ENCODE measurements around the gene HTT. TPM values are rescaled to one million over a fixed set of nuclear protein-coding genes. Genes with fewer than 3 reads are reported as not detected.

The HTT gene
- total RNA-seq, 4 donors from 2014 or later, result 49.6 to 155 (median 83.1) TPM

GRCh38 chr4:3286335-3287175, 212.1 kb downstream of the HTT start:
- H3K4me1 ChIP-seq, result peaks cover 5 to 8% of the 10 kb centered on the region in 2 donors
- WGBS, 2 donors, result 74 to 77% methylated on average over 32 of the region's 32 CpGs
- H3K4me3 ChIP-seq (replicated peaks in 1 of 3), result no peak overlapping the region

DNA sequence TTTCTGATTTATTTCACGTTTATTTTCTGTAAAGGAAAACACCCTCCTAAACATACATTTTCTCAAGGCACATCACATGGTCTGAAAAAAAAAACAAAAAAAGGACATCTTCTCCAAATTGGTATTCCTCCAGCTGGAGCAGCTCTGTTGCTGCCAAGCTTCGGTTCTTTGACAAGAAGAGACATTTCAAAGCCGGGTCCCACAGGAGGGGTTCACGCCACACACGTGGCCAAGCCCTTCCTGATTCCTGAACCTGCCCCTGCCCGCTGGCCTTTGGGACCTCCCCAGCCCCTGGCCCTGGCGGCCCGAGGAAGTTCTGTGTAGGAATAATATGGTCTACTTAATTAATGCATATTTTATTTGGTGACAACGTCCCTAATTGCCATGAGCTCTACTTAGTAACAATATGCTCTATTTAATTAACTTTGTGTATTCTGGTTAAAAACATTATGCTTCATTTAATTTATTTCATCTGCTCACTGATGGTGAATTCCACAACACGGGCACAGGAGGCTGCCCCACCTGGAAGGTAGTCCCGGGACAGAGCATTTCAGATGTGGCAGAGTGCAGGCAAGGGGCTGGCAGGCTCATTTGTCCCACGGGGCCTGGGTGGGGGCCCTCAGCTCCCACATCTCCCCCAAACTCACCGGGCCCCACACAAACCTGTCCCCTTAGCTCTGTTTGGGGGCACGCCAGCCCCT, 212.9 kb downstream of the HTT start:
- peaks cover 9 to 11% of the 10 kb centered on the region in 2 donors for H3K4me1 ChIP-seq
- TF ChIP-seq CTCF (IDR thresholded peaks at IDR 0.05) (no peak), POLR2A (IDR thresholded peaks at IDR 0.05) (no peak)
- no peak for DNase-seq
- no peaks in the 10 kb centered on the region for H3K9me3 ChIP-seq
- no peak overlapping the region for H3K27ac ChIP-seq
- WGBS, 2 donors, result 57 to 62% methylated on average over 13 to 14 of the region's 14 CpGs
- H3K4me3 ChIP-seq (replicated peaks in 1 of 3), result no peak overlapping the region
- no peaks in the 10 kb centered on the region for H3K27me3 ChIP-seq
- intact Hi-C loops (cut with DNase I), result no loop called here
- no peaks in the 10 kb centered on the region for H3K36me3 ChIP-seq

More at GRCh38 chr4:3286335-3287175, 212.1 kb downstream of the HTT start:
- no peaks in the 10 kb centered on the region for H3K36me3 ChIP-seq
- no peaks in the 10 kb centered on the region for H3K9me3 ChIP-seq
- no peaks in the 10 kb centered on the region for H3K27me3 ChIP-seq
- TF ChIP-seq POLR2A (IDR thresholded peaks at IDR 0.05), result no peak
- TF ChIP-seq CTCF (IDR thresholded peaks at IDR 0.05), result no peak
- no peak for DNase-seq
- intact Hi-C loops (cut with DNase I), result no loop called here
- H3K27ac ChIP-seq, result no peak overlapping the region

DNA sequence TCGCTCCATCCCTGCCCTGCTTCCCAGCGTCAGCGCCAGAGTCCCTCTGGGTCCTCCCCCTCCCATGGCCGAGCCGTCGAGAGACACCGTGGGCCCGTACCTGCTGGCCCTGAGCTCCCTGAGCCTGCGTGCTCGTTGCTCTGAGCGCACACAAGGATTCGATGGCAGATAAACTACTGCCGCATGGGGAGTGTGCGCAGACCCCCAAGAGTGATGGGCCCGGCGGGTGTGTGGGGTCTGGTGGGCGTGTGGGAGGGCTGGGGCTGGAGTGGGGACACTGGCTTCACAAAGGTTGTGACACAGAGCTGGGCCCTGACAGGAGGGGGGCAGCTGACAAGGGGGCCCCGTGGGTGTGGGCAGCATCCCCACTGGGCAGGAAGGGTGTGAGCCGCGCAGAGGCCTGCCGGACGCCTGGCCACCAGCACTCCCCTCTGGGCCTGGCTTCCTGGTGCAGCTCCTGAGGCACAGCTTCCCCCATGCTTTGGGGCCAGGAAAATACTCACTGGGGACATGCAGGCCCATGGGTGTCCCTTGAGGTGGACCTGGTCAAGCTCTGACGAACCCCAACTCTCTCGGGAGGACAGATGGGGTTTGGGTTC, 213.6 kb downstream of the HTT start:
- Histone ChIP-seq H3K27me3 (no peaks in the 10 kb centered on the region), H3K4me3 (replicated peaks in 1 of 3) (no peak overlapping the region), H3K4me1 (peaks cover 9 to 11% of the 10 kb centered on the region in 2 donors), H3K27ac (no peak overlapping the region), H3K36me3 (no peaks in the 10 kb centered on the region), H3K9me3 (no peaks in the 10 kb centered on the region)
- intact Hi-C loops (cut with DNase I), result no loop called here
- TF ChIP-seq POLR2A (IDR thresholded peaks at IDR 0.05), result no peak
- no peak for TF ChIP-seq CTCF (IDR thresholded peaks at IDR 0.05)
- DNase-seq, result no peak
- WGBS, 2 donors, result 71 to 77% methylated on average over 14 to 19 of the region's 24 CpGs

GRCh38 chr4:3288571-3289094, 214.2 kb downstream of the HTT start:
- WGBS, 2 donors, result 82 to 87% methylated on average over 4 to 10 of the region's 11 CpGs
- H3K9me3 ChIP-seq, result no peaks in the 10 kb centered on the region
- no peak for DNase-seq
- H3K36me3 ChIP-seq, result no peaks in the 10 kb centered on the region
- TF ChIP-seq CTCF (IDR thresholded peaks at IDR 0.05), result no peak
- no peak for TF ChIP-seq POLR2A (IDR thresholded peaks at IDR 0.05)
- H3K27ac ChIP-seq, result no peak overlapping the region
- no peaks in the 10 kb centered on the region for H3K27me3 ChIP-seq
- intact Hi-C loops (cut with DNase I), result no loop called here
- H3K4me3 ChIP-seq (replicated peaks in 1 of 3), result no peak overlapping the region
- peaks cover 9 to 12% of the 10 kb centered on the region in 2 donors for H3K4me1 ChIP-seq
